HPDE6-E6E7 (cell line): ENCODE data around the gene CDKN3.
"Not testable (repeated sequence)": the region's sequence is repeated elsewhere in the genome, so short reads cannot be mapped to it uniquely, and the experiment has no call there.

Experiments
- DNase-seq: peaks from one replicate; pipeline ENCODE4 v3.0.0; 2011; ENCODE audit warnings: missing footprints; ENCODE audit errors: extremely low spot score

CDKN3 gene

GRCh38 chr14:54370323-54371198 is 26.2 kb upstream of the CDKN3 start:
- no peak for DNase-seq

GRCh38 chr14:54374117-54374884 is 22.5 kb upstream of the CDKN3 start:
- DNase-seq, result no peak

GRCh38 chr14:54377501-54377900 is 19.3 kb upstream of the CDKN3 start:
- DNase-seq, result no peak

- not testable (repeated sequence) for DNase-seq
These were observed 17.9 kb upstream of the CDKN3 start for GRCh38 chr14:54378893-54379292.

- not testable (repeated sequence) for DNase-seq
These were observed 16.2 kb upstream of the CDKN3 start for GRCh38 chr14:54380558-54380957.

- no peak for DNase-seq
These were observed 15.0 kb upstream of the CDKN3 start for GRCh38 chr14:54381821-54382220.

- no peak for DNase-seq
These were observed 13.0 kb upstream of the CDKN3 start for GRCh38 chr14:54383835-54384234.

- no peak for DNase-seq
These were observed 11.3 kb upstream of the CDKN3 start for GRCh38 chr14:54385556-54385955.

- DNase-seq, result no peak
These were observed 9.5 kb upstream of the CDKN3 start for GRCh38 chr14:54387328-54387727.

GRCh38 chr14:54392131-54392859 is 4.5 kb upstream of the CDKN3 start:
- no peak for DNase-seq

- DNase-seq, result not testable (repeated sequence)
These were observed 3.6 kb upstream of the CDKN3 start for GRCh38 chr14:54392986-54393884.

- DNase-seq, result no peak
These were observed 2.2 kb upstream of the CDKN3 start for GRCh38 chr14:54394596-54394995.

GRCh38 chr14:54395284-54395683 is 1.5 kb upstream of the CDKN3 start:
- DNase-seq, result no peak

GRCh38 chr14:54395716-54396115 is 1.1 kb upstream of the CDKN3 start:
- no peak for DNase-seq

GRCh38 chr14:54396183-54396492 is 669 bp upstream of the CDKN3 start:
- no peak for DNase-seq

GRCh38 chr14:54399560-54399959 is 2.8 kb downstream of the CDKN3 start:
- DNase-seq, result no peak

GRCh38 chr14:54403401-54404005 is 6.7 kb downstream of the CDKN3 start:
- not testable (repeated sequence) for DNase-seq

GRCh38 chr14:54410215-54410614 is 13.4 kb downstream of the CDKN3 start:
- DNase-seq, result no peak

- DNase-seq, result no peak
These were observed 14.6 kb downstream of the CDKN3 start for GRCh38 chr14:54411371-54411770.

- no peak for DNase-seq
These were observed 23.8 kb downstream of the CDKN3 start for GRCh38 chr14:54420478-54421142.
